GM12865 (cell line): Measurements from ENCODE around the gene PDC.

Source experiments
- DNase-seq: peaks from one replicate; pipeline ENCODE4 v3.0.0; 2010; ENCODE audit warnings: low read depth
- H3K4me3 ChIP-seq: 2 replicates; pipeline ENCODE4 v1.5.1; 2011; ENCODE audit warnings: mild to moderate bottlenecking, low read depth, low read length, control low read depth
- TF ChIP-seq, protein P1 (sequence below): IDR thresholded peaks from 2 replicates; pipeline ENCODE4 v1.5.1; 2011; ENCODE audit warnings: low read length, control low read depth, low read depth, inconsistent platforms; ENCODE audit not compliant: insufficient read depth; ENCODE audit errors: missing control alignments

The PDC gene

GRCh38 chr1:186435336-186435735 is 25.6 kb downstream of the PDC start:
- TF ChIP-seq, protein P1, sequence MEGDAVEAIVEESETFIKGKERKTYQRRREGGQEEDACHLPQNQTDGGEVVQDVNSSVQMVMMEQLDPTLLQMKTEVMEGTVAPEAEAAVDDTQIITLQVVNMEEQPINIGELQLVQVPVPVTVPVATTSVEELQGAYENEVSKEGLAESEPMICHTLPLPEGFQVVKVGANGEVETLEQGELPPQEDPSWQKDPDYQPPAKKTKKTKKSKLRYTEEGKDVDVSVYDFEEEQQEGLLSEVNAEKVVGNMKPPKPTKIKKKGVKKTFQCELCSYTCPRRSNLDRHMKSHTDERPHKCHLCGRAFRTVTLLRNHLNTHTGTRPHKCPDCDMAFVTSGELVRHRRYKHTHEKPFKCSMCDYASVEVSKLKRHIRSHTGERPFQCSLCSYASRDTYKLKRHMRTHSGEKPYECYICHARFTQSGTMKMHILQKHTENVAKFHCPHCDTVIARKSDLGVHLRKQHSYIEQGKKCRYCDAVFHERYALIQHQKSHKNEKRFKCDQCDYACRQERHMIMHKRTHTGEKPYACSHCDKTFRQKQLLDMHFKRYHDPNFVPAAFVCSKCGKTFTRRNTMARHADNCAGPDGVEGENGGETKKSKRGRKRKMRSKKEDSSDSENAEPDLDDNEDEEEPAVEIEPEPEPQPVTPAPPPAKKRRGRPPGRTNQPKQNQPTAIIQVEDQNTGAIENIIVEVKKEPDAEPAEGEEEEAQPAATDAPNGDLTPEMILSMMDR, result no peak
- DNase-seq, result no peak
- no peak overlapping the region for H3K4me3 ChIP-seq

DNA sequence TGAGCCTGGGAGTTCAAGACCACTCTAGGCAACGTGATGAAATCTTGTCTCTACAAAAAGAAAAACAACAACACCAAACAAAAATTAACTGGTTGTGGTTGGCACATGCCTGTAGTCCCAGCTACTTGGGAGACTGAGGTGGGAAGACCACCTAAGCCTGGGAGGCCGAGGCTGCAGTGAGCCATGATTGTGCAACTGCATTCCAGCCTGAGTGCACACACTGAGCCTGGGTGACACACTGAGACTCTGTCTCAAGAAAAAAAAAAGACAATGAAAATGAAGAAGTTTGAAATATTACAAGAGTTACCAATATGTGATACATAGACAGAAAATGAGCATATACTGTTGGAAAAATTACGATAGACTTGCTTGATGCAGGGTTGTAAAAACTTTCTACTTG is 31.9 kb downstream of the PDC start:
- no peak for DNase-seq
- TF ChIP-seq, protein P1, result no peak
- H3K4me3 ChIP-seq, result no peak overlapping the region

DNA sequence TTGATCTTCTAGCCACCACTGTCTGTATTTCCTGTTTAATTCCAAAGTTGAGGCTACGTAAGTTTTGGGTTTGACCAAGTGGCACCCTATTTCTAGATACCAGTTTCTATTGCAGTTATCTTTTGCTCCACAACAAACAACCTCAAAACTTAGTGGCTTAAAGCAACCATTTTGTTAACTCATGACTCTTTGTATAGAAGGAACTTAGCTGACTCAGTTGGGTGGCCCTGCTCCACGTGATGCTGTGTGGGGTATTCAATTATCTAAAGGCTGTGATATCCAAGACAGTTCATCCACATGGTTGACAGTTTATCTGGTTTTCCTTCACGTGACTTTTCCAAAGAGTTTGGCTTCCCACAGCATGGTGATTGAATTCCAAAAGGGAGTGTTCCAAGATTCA is 34.8 kb downstream of the PDC start:
- DNase-seq, result no peak
- H3K4me3 ChIP-seq, result no peak overlapping the region
- TF ChIP-seq, protein P1, result no peak

DNA sequence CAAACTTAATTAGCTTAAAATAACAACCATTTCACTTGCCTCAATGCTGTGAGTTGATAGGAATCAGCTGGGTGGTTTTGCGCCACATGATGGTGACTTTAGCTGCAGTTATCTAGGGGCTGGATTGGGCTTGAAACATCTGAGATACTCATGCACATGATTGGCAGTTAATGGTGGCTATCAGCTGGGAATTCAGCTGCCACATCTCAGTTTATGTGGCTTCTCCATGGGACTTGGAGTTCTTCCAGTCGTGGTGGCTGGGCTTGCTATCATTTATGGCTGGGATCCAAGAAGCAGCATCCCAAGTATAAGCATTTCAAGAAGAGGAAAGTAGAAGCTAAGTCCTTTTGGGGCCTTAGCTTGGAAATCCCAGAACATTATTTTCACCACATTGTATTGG is 36.4 kb downstream of the PDC start:
- TF ChIP-seq, protein P1, result no peak
- no peak for DNase-seq
- H3K4me3 ChIP-seq, result no peak overlapping the region

GRCh38 chr1:186421446-186421845 is 39.5 kb downstream of the PDC start:
- no peak for DNase-seq
- TF ChIP-seq, protein P1, result no peak
- no peak overlapping the region for H3K4me3 ChIP-seq

DNA sequence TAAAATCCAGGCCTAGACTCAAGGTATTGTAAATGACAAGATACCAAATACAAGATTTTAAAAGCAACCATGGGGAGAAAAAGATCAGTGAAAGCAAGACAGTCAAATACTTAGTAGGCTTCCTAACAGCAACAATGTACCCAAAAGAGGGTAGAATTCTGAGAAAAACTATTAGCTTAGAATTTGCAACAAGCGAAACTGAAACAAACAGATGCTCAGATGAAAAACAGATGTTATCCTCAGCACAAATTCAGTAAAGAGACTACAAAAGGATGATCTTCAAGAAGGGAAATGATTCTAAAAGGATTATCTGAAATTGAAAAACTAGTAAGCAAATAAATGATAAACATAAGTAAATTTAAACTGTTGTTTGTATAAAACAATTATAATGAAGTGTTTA is 40.0 kb downstream of the PDC start:
- no peak overlapping the region for H3K4me3 ChIP-seq
- TF ChIP-seq, protein P1, result no peak
- DNase-seq, result peak; percentile 46

GRCh38 chr1:186420311-186420710 is 40.6 kb downstream of the PDC start:
- DNase-seq, result no peak
- TF ChIP-seq, protein P1, result no peak
- H3K4me3 ChIP-seq, result no peak overlapping the region
